GM23248 (cell line): ENCODE measurements around the gene LRMDA. TPM values are rescaled to one million over a fixed set of nuclear protein-coding genes. Genes with fewer than 3 reads are reported as not detected.

Source experiments
- DNase-seq: peaks from one replicate; pipeline ENCODE4 v3.0.0-alpha.2; 2015
- H2AFZ ChIP-seq: fragments of 200-600 bp; sonication (generic); 2 replicates; pipeline ENCODE4 v1.6.1; 2016; ENCODE audit warnings: antibody characterized with exemption
- H3F3A ChIP-seq: fragments of 200-600 bp; sonication (generic); 2 replicates; pipeline ENCODE4 v1.6.1; 2016; ENCODE audit warnings: mild to moderate bottlenecking, antibody characterized with exemption, mixed run types; ENCODE audit not compliant: insufficient read depth
- H3K27ac ChIP-seq: fragments of 200-600 bp; sonication (generic); 2 replicates; pipeline ENCODE4 v1.5.1; 2016; ENCODE audit warnings: mild to moderate bottlenecking
- H3K27me3 ChIP-seq: fragments of 200-600 bp; sonication (generic); replicated peaks from 2 replicates; pipeline ENCODE4 v1.6.1; 2016; ENCODE audit warnings: mild to moderate bottlenecking; ENCODE audit not compliant: insufficient read depth
- H3K36me3 ChIP-seq: fragments of 200-600 bp; sonication (generic); 2 replicates; pipeline ENCODE4 v1.6.1; 2016; ENCODE audit warnings: low read depth, mild to moderate bottlenecking
- H3K4me1 ChIP-seq: fragments of 200-600 bp; sonication (generic); 2 replicates; pipeline ENCODE4 v1.6.1; 2016; ENCODE audit warnings: mild to moderate bottlenecking; ENCODE audit not compliant: insufficient read depth
- H3K4me2 ChIP-seq: fragments of 200-600 bp; sonication (generic); one replicate; pipeline ENCODE4 v1.6.1; 2016; ENCODE audit warnings: mild to moderate bottlenecking; ENCODE audit not compliant: unreplicated experiment
- H3K4me3 ChIP-seq: fragments of 200-600 bp; sonication (generic); 2 replicates; pipeline ENCODE4 v1.5.1; 2016; ENCODE audit warnings: mild to moderate bottlenecking
- H3K79me2 ChIP-seq: fragments of 200-600 bp; sonication (generic); 2 replicates; pipeline ENCODE4 v1.6.1; 2016; ENCODE audit warnings: mild to moderate bottlenecking; ENCODE audit not compliant: insufficient read depth
- H3K9ac ChIP-seq: fragments of 200-600 bp; sonication (generic); 2 replicates; pipeline ENCODE4 v1.6.1; 2016; ENCODE audit warnings: mild to moderate bottlenecking
- H3K9me2 ChIP-seq: fragments of 200-600 bp; sonication (generic); 2 replicates; pipeline ENCODE4 v1.6.1; 2016; ENCODE audit warnings: mixed run types, mild to moderate bottlenecking, moderate library complexity; ENCODE audit not compliant: insufficient read depth
- H3K9me3 ChIP-seq: fragments of 200-600 bp; sonication (generic); one replicate; pipeline ENCODE4 v1.6.1; 2017; ENCODE audit warnings: low read depth
- H4K20me1 ChIP-seq: fragments of 200-600 bp; sonication (generic); 2 replicates; pipeline ENCODE4 v1.6.0; 2016; ENCODE audit not compliant: insufficient read depth
- EZH2 ChIP-seq: fragments of 200-600 bp; sonication (generic); IDR thresholded peaks from 2 replicates; pipeline ENCODE4 v1.6.1; 2018; ENCODE audit warnings: antibody characterized with exemption, mild to moderate bottlenecking; ENCODE audit not compliant: insufficient read depth, poor library complexity, severe bottlenecking
- EZH2phosphoT487 ChIP-seq: fragments of 200-600 bp; sonication (generic); IDR thresholded peaks from 2 replicates; pipeline ENCODE4 v1.6.1; 2018; ENCODE audit warnings: antibody characterized with exemption, moderate library complexity, mild to moderate bottlenecking, low read depth; ENCODE audit not compliant: insufficient read depth
- whole genome bisulfite sequencing, 2 experiments: methylation state at CpG; one replicate each; pipeline ENCODE4 v1.1.6; 2015 to 2017; ENCODE audit warnings: low lambda C conversion rate in 2 of 2, low coverage in 1 of 2; ENCODE audit errors: missing lambda C conversion rate in 2 of 2; 5-methylcytosine and 5-hydroxymethylcytosine counted together
- in situ Hi-C: fragments of 300-500 bp; cut with MboI; formaldehyde crosslinking; loops from 2 replicates; pipeline ENCODE4 v1.15.0; 2020
- polyA plus RNA-seq: library from polyadenylated mRNA; unstranded; fragments of >200 nt; fragmentation: Nextera tagmentation; extraction: Ambion mirVana; gene quantifications from 2 replicates; pipeline ENCODE4 v1.2.1, GENCODE V29; 2016
- total RNA-seq: library from RNA; depleted of rRNA; stranded (reverse); fragments of >200 nt; shearing (Covaris generic); gene quantifications from 2 replicates; pipeline ENCODE4 v1.2.3, GENCODE V29; 2014

LRMDA gene
- total and polyA plus RNA-seq, 2 experiments from 2014 or later, result 2.6 TPM; not detected in 1

DNA sequence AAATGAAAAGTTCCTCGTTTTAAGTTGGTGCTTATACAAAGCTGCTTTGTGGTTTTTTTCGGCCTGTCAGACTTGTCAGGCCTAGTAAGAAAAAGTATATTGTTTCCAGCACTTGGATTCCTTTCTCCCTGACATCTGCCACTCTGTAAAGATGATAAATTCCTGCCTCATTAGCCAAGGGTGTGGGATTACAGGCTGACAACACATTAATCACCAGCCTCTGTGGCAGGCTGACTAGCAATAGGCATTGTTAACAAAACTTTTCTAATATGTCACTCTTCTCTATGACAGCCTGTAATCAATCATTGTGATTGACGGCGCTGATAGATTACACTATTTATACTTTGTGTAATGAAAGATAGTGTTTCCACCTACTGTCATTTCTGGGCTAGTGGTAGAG, 682.5 kb downstream of the LRMDA start:
- WGBS, 2 experiments, result 63 to 67% methylated on average over 4 of the region's 4 CpGs
- H3K27ac ChIP-seq, result no peak overlapping the region
- in situ Hi-C loops, result no loop called here
- no peaks in the 10 kb centered on the region for H3K9me3 ChIP-seq
- no peak overlapping the region for H2AFZ ChIP-seq
- no peak overlapping the region for H3K4me2 ChIP-seq
- H3K27me3 ChIP-seq, result no peaks in the 10 kb centered on the region
- TF ChIP-seq EZH2, result no peak
- no peak for TF ChIP-seq EZH2phosphoT487
- no peak for DNase-seq
- peaks cover 20% of the 10 kb centered on the region for H3K4me1 ChIP-seq
- H3K79me2 ChIP-seq, result no peaks in the 10 kb centered on the region
- no peaks in the 10 kb centered on the region for H4K20me1 ChIP-seq
- H3F3A ChIP-seq, result peaks cover 22% of the 10 kb centered on the region
- no peak overlapping the region for H3K9ac ChIP-seq
- no peaks in the 10 kb centered on the region for H3K36me3 ChIP-seq
- no peak overlapping the region for H3K4me3 ChIP-seq
- no peaks in the 10 kb centered on the region for H3K9me2 ChIP-seq

DNA sequence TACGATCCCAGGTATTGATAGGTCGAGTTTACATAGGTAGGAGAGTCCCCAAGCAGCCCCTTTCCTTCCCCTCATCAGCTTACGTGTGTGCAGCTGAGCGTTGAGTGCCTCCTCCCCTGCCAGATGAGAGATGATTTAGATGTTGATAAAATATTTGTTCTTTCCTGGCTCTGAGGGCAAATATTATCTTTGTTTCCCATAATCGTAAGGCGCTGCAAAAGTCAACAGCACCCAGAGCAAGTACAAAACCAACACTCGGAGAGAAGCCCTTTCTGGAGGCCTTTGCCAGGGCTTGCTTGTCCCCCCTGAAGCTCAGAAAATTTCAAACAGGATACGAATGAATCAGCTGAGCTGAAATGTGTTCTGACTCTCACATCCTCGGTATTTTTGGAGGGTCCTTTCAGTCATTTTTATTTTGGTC, 683.2 kb downstream of the LRMDA start:
- Histone ChIP-seq H3K9me3 (no peaks in the 10 kb centered on the region), H3K4me1 (peaks cover 26% of the 10 kb centered on the region), H3K9me2 (no peaks in the 10 kb centered on the region), H3K79me2 (no peaks in the 10 kb centered on the region), H2AFZ (no peak overlapping the region), H3K4me3 (no peak overlapping the region), H3K27ac (no peak overlapping the region), H3K36me3 (no peaks in the 10 kb centered on the region), H3K4me2 (no peak overlapping the region), H4K20me1 (no peaks in the 10 kb centered on the region), H3K9ac (no peak overlapping the region), H3F3A (peaks cover 28% of the 10 kb centered on the region), H3K27me3 (no peaks in the 10 kb centered on the region)
- no peak for TF ChIP-seq EZH2phosphoT487
- TF ChIP-seq EZH2, result no peak
- DNase-seq, result no peak
- 88 to 89% methylated on average over 9 of the region's 9 CpGs for WGBS, 2 experiments
- in situ Hi-C loops, result no loop called here

DNA sequence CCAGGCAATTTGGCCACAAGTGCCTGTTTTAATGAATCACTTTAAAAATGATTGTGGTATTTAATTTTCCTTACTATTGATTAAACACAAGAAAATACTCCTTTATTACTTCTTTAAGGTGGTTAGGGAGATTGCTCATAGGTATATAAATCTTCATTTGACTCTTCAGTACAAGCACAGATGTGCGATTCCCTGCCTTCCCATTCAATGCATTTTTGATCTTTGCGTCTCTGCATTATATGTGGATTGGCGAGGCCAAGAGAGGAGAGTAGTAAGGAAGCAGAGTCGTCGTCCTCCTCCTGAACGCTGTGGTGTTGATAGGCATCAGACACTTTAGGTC, 683.7 kb downstream of the LRMDA start:
- no peaks in the 10 kb centered on the region for H3K79me2 ChIP-seq
- no peak for TF ChIP-seq EZH2phosphoT487
- no peak for TF ChIP-seq EZH2
- H3K27ac ChIP-seq, result no peak overlapping the region
- H3K4me3 ChIP-seq, result no peak overlapping the region
- H3K9me2 ChIP-seq, result no peaks in the 10 kb centered on the region
- no peak overlapping the region for H2AFZ ChIP-seq
- DNase-seq, result no peak
- no peaks in the 10 kb centered on the region for H3K36me3 ChIP-seq
- 96% methylated on average over 6 of the region's 6 CpGs for WGBS, 2 experiments
- H3K4me2 ChIP-seq, result no peak overlapping the region
- H4K20me1 ChIP-seq, result no peaks in the 10 kb centered on the region
- in situ Hi-C loops, result no loop called here
- H3K4me1 ChIP-seq, result peaks cover 31% of the 10 kb centered on the region
- H3K9me3 ChIP-seq, result no peaks in the 10 kb centered on the region
- H3K27me3 ChIP-seq, result no peaks in the 10 kb centered on the region
- peaks cover 33% of the 10 kb centered on the region for H3F3A ChIP-seq
- no peak overlapping the region for H3K9ac ChIP-seq

DNA sequence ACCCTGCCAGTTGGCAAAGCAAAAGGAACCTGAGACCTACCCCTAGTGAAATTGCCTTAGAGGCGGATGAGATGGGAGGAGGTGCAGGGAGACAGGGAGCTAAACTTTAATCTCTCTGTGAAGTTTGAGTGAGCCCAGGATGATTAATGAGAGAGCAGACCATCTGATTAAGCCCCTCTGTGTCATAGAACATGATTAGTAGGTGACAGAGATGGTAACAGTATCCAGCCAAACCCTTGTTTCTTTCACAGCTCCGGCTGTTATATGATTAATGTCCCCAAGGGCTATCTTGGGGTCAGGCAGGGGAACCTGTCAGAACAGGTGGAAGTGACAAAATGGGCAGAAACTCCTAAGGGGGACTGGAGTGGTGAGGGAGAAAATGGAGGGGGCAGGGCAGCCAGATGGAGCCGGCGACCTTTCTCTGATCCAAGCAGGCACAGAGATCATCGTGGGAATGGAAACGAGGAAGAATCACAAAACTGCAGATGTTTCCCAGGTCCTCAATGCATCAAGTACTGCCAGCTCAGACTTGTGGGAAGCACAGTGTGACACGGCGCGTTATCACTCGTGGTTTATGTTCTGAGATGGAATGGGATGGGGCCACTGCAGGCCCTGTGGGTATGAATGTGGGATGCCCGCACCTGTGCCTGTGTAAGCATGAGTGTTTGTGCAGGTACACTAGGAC, 684.2 kb downstream of the LRMDA start:
- in situ Hi-C loops, result no loop called here
- H3F3A ChIP-seq, result peaks cover 34% of the 10 kb centered on the region
- TF ChIP-seq EZH2phosphoT487 (no peak), EZH2 (no peak)

More for the DNA sequence above, 684.2 kb downstream of the LRMDA start:
- Histone ChIP-seq H3K9me3 (no peaks in the 10 kb centered on the region), H4K20me1 (no peaks in the 10 kb centered on the region), H3K9me2 (no peaks in the 10 kb centered on the region), H3K4me1 (peaks cover 36% of the 10 kb centered on the region), H3K4me3 (no peak overlapping the region), H2AFZ (no peak overlapping the region), H3K4me2 (no peak overlapping the region), H3K36me3 (no peaks in the 10 kb centered on the region), H3K9ac (no peak overlapping the region), H3K79me2 (no peaks in the 10 kb centered on the region), H3K27me3 (no peaks in the 10 kb centered on the region), H3K27ac (no peak overlapping the region)
- WGBS, 2 experiments, result 90 to 93% methylated on average over 11 of the region's 11 CpGs
- no peak for DNase-seq
